Measurements from ENCODE around the gene DGKG.

Gene DGKG

DNA sequence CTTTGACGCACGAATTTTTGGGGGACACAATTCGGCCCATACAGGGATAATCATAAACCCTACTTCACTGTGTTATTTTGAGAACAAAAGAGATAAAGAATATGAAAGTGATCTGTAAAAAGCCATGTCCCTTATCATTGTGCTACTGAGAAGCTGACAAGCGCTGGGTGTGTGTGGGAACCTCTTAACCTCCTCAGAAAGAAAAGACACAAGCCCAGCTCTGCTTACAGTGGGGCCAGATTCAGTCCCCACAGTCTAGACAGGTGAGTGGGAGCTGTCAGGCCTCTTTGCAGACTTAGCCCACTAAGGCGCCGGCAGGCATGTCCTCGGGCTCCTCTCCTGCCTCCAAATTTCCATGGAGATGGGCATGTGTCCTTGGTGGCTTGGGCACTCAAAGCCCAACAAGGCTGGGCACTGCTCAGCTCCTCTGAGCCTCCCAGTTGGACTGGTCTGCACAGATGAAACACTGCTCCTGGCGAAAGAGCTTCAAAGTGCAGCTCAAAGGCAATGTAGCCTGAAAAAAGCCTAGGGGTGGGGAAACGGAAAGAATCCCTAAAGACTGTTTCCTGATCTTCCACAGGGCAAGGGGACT lies 188.7 kb downstream of the DGKG start:
- DNase-seq (ENCODE audit: low read depth in 3 of 3), result no peak

DNA sequence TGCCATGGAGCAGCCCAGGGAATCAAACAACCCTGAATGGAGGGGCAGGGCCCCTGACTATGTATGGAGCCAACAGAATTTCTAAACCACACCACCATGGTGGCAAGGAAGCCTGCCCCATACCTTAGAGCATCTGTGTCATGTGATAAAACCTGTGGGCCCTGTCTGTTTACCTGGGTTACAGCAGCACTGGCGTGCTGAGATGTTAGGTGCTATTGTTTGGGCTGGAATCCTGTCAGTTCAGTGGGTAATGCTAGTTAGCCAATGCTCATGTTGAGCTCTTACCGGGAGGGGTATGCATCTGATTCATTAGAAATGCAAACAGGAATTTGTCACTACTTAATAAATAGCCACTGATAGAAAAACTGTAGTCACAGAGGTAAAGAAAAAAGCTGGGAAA lies 189.7 kb downstream of the DGKG start:
- no peak for DNase-seq (ENCODE audit: low read depth in 3 of 3)

GRCh38 chr3:186171521-186171920 lies 190.5 kb downstream of the DGKG start:
- no peak for DNase-seq (ENCODE audit: low read depth in 3 of 3)

- no peak for DNase-seq (ENCODE audit: low read depth in 3 of 3)
These were observed 191.5 kb downstream of the DGKG start for GRCh38 chr3:186170516-186170915.

DNA sequence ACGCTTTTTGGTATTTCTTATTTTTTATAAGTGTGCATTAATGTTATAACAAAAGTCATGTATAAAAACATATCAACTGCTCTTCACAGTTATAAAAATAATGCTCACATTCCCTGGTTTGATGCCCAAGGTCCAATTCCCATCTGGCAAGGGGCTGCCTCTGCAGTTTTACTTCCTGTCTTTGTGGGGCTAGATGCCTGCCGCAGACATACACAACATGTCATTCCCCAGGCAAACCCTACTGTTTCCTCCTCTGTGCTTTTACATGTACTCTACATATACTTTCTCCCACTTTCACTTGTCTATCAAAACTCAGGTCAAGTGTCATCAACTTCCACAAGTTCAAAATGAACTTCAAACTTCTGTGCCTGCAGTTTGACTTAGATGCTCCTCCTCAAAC lies 192.7 kb downstream of the DGKG start:
- no peak for DNase-seq (ENCODE audit: low read depth in 3 of 3)

GRCh38 chr3:186168976-186169375 lies 193.1 kb downstream of the DGKG start:
- DNase-seq (ENCODE audit: low read depth in 3 of 3), result no peak

DNA sequence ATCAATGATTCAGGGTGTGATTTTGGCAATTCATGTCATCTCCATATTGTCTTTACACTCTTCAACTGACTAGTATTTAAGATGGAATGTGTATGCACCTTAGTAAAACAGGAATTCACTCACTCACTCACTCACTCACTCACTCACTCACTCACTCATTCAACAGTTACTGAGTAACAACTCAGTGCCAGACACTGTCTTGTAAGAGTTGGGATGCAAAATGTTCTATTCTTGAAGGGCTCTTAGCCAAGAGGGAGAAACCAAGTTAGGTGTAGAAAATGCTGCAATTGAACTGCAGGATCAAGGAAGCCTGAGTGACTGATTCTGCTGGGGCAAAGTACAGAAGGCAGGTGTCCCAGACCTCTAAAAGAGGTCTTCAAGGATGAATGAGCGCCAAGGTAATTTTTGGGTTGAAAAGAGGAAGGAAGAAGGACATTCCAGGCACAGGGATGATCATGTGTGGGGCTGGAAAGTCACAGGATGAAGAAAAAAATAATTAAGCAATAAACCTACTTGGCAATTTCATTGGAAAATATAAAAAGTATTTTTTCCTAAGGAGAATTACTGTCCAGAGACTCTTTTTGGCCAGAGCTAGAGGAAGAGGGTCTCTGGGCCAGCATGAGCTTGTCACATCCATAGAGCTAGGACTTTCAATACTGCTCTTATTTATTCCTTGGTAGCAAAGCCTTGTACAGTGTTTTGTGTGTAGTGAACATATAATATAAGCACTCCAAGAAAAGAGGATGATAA lies 194.2 kb downstream of the DGKG start:
- DNase-seq (ENCODE audit: low read depth in 3 of 3), result no peak

DNA sequence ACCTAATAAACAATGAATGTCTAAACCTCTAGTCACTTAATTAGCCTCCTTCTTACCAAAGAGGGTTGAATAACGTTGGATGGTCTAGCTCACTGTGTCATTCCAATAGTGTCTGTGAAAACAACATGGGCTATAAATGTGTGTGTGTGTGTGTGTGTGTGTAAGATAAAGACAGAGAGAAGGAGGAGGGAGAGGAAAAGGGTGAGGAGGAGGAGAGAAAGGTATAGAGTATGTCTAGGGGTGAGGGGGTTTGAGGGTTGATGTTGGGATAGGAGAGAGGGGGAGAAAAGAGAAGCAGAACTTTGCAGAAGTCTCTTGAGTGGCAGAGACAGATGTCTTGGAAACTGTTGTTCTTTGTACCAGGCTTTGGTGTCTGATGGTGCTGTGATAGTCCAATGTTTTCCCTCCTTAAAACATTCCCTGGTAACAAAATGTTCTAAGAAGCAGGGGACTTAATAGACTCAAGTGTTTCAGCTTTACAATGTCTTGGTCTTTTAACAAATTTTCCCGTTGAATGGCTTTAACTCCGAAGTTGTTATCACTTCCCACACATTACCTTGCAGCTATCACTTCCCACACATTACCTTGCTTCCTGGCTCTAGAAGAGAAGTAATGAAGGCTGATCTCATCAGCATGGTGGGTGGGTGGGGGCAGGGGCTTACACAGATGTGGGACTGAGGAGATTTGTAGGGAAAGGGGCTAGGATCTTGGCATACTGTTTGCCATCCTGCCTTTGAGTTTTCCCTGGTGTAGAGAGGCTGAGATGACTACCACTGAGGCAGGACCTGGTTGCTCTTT lies 195.3 kb downstream of the DGKG start:
- no peak for DNase-seq (ENCODE audit: low read depth in 3 of 3)

DNA sequence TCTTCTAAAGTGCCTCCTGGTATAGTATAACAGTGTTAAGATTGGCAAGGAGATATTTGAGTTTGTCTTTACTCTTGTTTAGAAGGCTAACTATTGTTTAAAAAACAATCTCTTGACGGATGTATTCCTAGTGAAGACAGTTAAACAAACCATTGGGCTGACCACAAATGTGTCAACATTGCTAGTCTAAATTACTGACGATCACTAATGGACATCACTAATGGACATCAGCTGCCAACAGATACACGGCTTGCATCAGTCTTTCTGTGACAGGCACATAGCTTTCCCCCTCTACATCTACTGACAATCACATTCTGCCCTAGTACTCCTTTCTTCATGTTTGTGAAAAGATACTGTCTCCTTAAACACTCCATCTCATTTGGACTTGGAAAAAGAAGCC lies 196.0 kb downstream of the DGKG start:
- DNase-seq (ENCODE audit: low read depth in 3 of 3), result no peak

DNA sequence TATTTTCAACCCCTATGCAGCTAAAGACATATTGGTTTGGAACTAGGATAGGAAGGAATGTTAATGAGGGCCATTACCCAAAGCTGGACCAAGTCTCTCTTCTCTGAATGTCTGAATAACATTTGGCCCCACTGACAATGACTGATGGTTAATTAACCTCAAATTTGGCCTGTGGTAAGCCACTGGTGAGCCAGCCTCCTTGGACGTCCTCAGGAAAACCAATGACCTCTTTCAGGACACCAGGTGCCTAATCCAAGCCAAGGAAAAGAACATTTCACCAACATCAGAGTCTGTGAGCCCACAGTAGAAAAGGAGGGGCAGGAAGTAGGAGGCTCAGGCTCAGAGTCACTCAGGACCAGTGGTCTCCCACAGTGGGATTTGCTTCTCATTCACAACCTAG lies 196.7 kb downstream of the DGKG start:
- no peak for DNase-seq (ENCODE audit: low read depth in 3 of 3)

GRCh38 chr3:186164696-186165095 lies 197.3 kb downstream of the DGKG start:
- DNase-seq (ENCODE audit: low read depth in 3 of 3), result no peak

- DNase-seq (ENCODE audit: low read depth in 3 of 3), result no peak
These were observed 199.8 kb downstream of the DGKG start for GRCh38 chr3:186162221-186162620.

DNA sequence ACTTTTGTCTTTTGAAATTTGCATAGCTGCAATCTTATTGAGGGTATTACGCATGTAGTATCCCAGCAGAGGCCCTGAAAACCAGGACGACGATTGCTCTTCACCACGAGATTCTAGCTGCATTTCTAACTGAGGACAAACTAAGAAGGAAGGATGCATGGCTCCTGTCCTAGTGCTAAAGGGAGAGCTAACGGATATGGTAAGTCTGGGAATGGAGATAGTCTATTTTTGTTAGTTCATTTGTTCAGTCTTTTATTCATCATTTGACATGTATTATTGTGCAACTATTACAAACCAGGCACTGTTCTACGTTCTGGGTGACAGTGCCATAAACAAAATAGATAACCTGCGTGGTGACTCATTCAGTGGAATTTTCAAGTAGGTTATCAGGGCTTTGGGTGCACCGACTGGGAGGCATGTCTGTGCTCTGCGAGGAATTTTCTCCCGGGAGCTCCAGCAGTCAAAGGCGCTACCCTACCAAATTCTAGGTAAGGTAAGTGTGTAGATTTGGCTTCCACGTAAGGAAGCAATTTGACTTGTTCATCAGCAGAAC lies 201.3 kb downstream of the DGKG start:
- DNase-seq (ENCODE audit: low read depth in 3 of 3), result no peak

GRCh38 chr3:186154641-186155040 lies 207.4 kb downstream of the DGKG start:
- DNase-seq (ENCODE audit: low read depth in 3 of 3), result no peak

GRCh38 chr3:186152889-186153292 lies 209.1 kb downstream of the DGKG start:
- DNase-seq (ENCODE audit: low read depth in 3 of 3), result no peak

DNA sequence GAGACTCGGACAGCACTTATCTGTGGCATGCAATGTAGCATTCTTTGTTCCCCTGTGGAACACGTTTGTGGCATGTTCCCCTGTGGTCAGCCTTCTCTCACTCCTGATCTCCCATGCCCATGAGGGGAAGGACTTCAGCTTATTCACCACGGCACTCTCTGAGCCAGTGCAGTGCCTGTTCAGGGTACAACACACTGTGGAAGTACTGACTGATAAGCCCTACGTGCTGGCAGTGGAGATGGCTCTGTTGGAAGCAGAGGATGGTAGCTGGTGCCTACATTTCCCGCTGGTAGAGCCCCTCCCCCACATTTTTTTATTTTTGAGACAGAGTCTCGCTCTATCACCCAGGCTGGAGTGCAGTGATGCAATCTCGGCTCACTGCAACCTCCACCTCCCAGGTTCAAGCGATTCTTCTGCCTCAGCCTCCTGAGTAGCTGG lies 209.7 kb downstream of the DGKG start:
- no peak for DNase-seq (ENCODE audit: low read depth in 3 of 3)

DNA sequence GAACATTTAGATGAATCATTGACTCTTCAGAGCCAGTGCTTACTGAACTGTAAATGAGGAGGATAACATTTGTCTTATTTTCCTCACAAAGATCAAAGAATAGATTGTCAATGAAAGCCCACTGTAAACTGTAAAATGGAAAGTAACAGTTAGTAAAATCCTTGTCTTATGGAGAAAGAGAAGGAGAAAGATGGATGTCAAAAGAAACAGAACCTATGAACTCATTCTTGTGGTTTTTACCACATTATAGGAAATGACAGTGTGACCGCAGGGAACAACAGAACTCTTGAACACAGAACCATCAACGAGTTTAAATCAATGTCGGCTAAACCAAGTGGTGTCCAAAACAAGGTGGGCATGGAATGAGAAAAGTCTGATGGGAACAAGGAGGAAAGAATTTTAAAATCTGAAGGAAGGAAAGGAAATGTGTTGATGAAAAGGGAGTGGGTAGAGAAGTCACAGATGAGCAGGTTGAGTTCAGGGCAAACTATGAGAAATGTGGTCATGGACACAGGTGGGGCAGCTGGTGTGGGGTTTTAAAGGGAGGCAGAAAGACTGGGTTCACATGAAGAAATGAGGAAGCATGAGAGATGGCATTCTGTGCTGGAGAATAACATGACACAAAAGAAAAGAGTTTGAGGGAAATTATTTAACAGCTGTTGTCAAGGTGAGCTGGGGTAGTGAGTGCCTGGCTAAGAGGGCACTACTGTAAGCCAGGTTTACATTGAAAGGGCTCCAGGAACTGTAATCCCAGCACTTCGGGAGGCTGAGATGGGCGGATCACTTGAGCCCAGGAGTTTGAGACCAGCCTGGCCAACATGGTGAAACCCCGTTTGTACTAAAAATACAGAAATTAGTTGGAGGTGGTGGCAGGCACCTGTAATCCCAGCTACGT lies 210.7 kb downstream of the DGKG start:
- DNase-seq (ENCODE audit: low read depth in 3 of 3), result no peak

- DNase-seq (ENCODE audit: low read depth in 3 of 3), result no peak
These were observed 211.8 kb downstream of the DGKG start for GRCh38 chr3:186150041-186150830.

DNA sequence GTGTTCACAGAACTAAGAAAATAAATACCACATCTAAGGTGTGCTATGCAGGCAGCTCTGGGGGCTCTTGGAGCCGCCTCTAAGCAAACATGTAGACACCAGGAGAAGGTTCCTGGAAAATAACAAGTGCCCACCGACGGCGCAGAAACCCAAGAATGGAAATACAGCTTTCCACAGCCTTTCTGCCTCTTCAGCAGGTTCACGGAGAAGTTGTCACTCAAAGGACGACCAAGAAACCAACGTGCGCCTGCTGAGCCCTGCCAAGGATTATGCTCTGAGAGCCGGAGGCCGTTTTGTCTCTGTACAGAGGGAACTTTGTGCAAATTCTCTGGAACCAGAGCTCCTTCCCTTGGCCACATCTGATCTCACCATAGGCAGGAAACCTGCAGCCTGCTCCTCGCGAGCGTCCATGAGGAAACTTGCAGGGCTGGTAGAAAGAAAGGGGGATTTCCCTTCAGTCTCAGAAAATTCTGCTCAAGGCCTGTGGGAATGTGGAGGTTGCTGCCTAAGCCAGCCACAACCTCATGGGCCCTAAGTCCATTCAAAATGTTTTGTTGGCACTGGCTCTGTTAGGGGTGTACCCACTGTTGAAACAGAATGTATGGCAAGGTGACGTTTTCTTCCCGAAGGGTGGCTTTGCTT lies 212.6 kb downstream of the DGKG start:
- no peak for DNase-seq (ENCODE audit: low read depth in 3 of 3)

DNA sequence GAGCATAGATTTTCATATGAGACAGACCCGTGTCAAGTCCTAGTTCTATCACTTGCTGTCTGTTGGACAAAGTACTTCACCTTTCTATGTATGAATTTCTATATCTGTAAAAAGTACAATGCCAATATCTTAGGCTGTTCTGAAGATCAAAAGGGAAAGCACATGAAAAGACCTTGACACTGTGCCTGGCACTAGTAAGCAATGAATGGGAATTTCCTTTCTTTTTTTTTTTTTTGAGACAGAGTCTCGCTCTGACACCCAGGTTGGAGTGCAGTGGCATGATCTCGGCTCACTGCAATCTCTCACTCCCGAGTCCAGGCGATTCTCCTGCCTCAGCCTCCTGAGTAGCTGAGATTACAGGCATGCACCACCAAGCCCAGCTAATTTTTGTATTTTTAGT lies 217.8 kb downstream of the DGKG start:
- DNase-seq (ENCODE audit: low read depth in 3 of 3), result no peak
